HepG2 (cell line): ENCODE data around the gene PNO1. TPM values are rescaled to one million over a fixed set of nuclear protein-coding genes. Genes with fewer than 3 reads are reported as not detected.

Experiments
- GABPB1 ChIP-seq: IDR thresholded peaks from 2 replicates; pipeline ENCODE4 v1.6.1; 2016; ENCODE audit warnings: mild to moderate bottlenecking, missing genetic modification reagents, moderate library complexity, missing compliant biosample characterization
- KDM5A ChIP-seq: fragments of 200-600 bp; sonication (generic); IDR thresholded peaks from 2 replicates; pipeline ENCODE4 v1.7.0; 2018; ENCODE audit warnings: antibody characterized with exemption, mild to moderate bottlenecking, low read length, borderline replicate concordance
- SALL2 ChIP-seq: sonication (generic); formaldehyde crosslinking; IDR thresholded peaks from 2 replicates; pipeline ENCODE4 v1.8.1; 2023; ENCODE audit warnings: mild to moderate bottlenecking, missing genetic modification reagents, inconsistent platforms
- TBX2 ChIP-seq: sonication (generic); formaldehyde crosslinking; IDR thresholded peaks from 2 replicates; pipeline ENCODE4 v1.5.0; 2020; ENCODE audit warnings: missing genetic modification reagents, mild to moderate bottlenecking, borderline replicate concordance
- ZBTB8A ChIP-seq: sonication (generic); formaldehyde crosslinking; IDR thresholded peaks from 2 replicates; pipeline ENCODE4 v1.4.0; 2020; ENCODE audit warnings: mild to moderate bottlenecking, low read depth, missing genetic modification reagents, borderline replicate concordance
- ZNF383 ChIP-seq: sonication (generic); formaldehyde crosslinking; IDR thresholded peaks from 2 replicates; pipeline ENCODE4 v1.4.0; 2020; ENCODE audit warnings: missing genetic modification reagents, mild to moderate bottlenecking, borderline replicate concordance
- ZNF724P ChIP-seq: sonication (generic); formaldehyde crosslinking; IDR thresholded peaks from 2 replicates; pipeline ENCODE4 v1.8.0; 2022; ENCODE audit warnings: missing genetic modification reagents, borderline replicate concordance
- ZNF772 ChIP-seq: sonication (generic); formaldehyde crosslinking; IDR thresholded peaks from 2 replicates; pipeline ENCODE4 v1.5.0; 2020; ENCODE audit warnings: mild to moderate bottlenecking, missing genetic modification reagents
- ZNF83 ChIP-seq: sonication (generic); formaldehyde crosslinking; IDR thresholded peaks from 2 replicates; pipeline ENCODE4 v1.4.0; 2020; ENCODE audit warnings: missing genetic modification reagents, mild to moderate bottlenecking, borderline replicate concordance
- polyA plus RNA-seq, 8 experiments: library from polyadenylated mRNA; depleted of rRNA in 3 of 8; stranded (reverse) in 7 of 8; unstranded in 1 of 8; fragments of >200 nt; fragmentation: Illumina TruSeq in 4 of 8; extraction: Trizol in 4 of 8; gene quantifications; 2 replicates each; pipeline versions ENCODE4 v1.2.1 to v1.2.3, GENCODE V29; 2011 to 2016; ENCODE audit warnings: low read depth in 4 of 8, missing spikeins in 1 of 8, mixed read lengths in 1 of 8; ENCODE audit not compliant: insufficient read depth in 1 of 8
- total RNA-seq, 5 experiments: library from RNA; depleted of rRNA; stranded (reverse); fragments of >200 nt; fragmentation: Illumina TruSeq; extraction: Trizol; gene quantifications; 2 replicates each; pipeline ENCODE4 v1.2.3, GENCODE V29; 2016; ENCODE audit warnings: low read depth in 1 of 5
- TF ChIP-seq, protein P1 (sequence below): sonication (generic); formaldehyde crosslinking; IDR thresholded peaks from 2 replicates; pipeline ENCODE4 v1.5.0; 2020; ENCODE audit warnings: mild to moderate bottlenecking, missing genetic modification reagents, borderline replicate concordance
- TF ChIP-seq, protein P2 (sequence below): sonication (generic); formaldehyde crosslinking; IDR thresholded peaks from 2 replicates; pipeline ENCODE4 v1.9.0; 2021; ENCODE audit warnings: missing genetic modification reagents, borderline replicate concordance
- TF ChIP-seq, protein P3 (sequence below): sonication (generic); formaldehyde crosslinking; IDR thresholded peaks from 2 replicates; pipeline ENCODE4 v1.8.1; 2023; ENCODE audit warnings: mild to moderate bottlenecking, missing genetic modification reagents
- TF ChIP-seq, protein P4 (sequence below): sonication (generic); formaldehyde crosslinking; IDR thresholded peaks from 2 replicates; pipeline ENCODE4 v1.5.1; 2020; ENCODE audit warnings: missing genetic modification reagents, mild to moderate bottlenecking, borderline replicate concordance
- TF ChIP-seq, protein P5 (sequence below): sonication (generic); formaldehyde crosslinking; IDR thresholded peaks from 2 replicates; pipeline ENCODE4 v1.4.0; 2020; ENCODE audit warnings: missing genetic modification reagents

The PNO1 gene
- total and polyA plus RNA-seq, 2 of the 13 experiments (the other 11 are each of a cell fraction or from before 2014, with no cell fraction given), result 12.8 to 48.5 TPM

DNA sequence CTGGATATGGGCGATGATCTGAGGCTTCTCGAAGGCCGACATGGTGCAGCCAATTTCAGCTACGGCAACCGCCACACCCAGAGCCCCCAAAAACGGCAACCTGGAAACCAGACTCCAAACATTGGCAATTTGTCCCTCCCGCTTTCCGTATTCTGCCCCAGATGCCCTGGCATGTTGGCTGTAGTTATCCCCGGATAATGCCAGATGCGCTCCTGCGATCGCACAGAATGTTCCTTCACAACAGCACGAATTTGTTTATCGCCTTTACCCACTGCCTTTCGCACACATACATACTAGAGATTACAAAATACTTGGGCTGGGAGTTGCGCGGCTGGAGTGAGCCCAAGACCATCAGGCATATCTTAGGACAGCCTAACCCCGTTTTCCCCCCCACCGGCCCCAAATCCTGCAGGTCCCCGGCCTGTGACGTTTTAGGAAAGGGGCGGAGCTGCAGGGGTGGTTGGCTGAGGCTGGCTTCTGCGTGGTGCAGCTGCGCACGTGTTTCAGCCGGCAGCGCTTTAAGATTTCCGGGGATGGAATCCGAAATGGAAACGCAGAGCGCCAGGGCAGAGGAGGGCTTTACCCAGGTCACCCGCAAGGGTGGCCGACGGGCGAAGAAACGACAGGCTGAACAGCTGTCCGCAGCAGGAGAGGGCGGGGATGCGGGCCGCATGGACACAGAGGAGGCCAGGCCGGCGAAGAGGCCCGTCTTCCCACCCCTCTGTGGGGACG is at the start of gene PNO1 (continued):
- TF ChIP-seq, protein P1, sequence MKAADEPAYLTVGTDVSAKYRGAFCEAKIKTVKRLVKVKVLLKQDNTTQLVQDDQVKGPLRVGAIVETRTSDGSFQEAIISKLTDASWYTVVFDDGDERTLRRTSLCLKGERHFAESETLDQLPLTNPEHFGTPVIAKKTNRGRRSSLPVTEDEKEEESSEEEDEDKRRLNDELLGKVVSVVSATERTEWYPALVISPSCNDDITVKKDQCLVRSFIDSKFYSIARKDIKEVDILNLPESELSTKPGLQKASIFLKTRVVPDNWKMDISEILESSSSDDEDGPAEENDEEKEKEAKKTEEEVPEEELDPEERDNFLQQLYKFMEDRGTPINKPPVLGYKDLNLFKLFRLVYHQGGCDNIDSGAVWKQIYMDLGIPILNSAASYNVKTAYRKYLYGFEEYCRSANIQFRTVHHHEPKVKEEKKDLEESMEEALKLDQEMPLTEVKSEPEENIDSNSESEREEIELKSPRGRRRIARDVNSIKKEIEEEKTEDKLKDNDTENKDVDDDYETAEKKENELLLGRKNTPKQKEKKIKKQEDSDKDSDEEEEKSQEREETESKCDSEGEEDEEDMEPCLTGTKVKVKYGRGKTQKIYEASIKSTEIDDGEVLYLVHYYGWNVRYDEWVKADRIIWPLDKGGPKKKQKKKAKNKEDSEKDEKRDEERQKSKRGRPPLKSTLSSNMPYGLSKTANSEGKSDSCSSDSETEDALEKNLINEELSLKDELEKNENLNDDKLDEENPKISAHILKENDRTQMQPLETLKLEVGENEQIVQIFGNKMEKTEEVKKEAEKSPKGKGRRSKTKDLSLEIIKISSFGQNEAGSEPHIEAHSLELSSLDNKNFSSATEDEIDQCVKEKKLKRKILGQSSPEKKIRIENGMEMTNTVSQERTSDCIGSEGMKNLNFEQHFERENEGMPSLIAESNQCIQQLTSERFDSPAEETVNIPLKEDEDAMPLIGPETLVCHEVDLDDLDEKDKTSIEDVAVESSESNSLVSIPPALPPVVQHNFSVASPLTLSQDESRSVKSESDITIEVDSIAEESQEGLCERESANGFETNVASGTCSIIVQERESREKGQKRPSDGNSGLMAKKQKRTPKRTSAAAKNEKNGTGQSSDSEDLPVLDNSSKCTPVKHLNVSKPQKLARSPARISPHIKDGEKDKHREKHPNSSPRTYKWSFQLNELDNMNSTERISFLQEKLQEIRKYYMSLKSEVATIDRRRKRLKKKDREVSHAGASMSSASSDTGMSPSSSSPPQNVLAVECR (CRISPR knock-in tag), result peak; percentile 99
- TF ChIP-seq, protein P2, sequence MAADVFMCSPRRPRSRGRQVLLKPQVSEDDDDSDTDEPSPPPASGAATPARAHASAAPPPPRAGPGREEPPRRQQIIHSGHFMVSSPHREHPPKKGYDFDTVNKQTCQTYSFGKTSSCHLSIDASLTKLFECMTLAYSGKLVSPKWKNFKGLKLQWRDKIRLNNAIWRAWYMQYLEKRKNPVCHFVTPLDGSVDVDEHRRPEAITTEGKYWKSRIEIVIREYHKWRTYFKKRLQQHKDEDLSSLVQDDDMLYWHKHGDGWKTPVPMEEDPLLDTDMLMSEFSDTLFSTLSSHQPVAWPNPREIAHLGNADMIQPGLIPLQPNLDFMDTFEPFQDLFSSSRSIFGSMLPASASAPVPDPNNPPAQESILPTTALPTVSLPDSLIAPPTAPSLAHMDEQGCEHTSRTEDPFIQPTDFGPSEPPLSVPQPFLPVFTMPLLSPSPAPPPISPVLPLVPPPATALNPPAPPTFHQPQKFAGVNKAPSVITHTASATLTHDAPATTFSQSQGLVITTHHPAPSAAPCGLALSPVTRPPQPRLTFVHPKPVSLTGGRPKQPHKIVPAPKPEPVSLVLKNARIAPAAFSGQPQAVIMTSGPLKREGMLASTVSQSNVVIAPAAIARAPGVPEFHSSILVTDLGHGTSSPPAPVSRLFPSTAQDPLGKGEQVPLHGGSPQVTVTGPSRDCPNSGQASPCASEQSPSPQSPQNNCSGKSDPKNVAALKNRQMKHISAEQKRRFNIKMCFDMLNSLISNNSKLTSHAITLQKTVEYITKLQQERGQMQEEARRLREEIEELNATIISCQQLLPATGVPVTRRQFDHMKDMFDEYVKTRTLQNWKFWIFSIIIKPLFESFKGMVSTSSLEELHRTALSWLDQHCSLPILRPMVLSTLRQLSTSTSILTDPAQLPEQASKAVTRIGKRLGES (CRISPR knock-in tag), result 0 out of 2 replicates have a peak, but pooled peaks have one; percentile 55
- TF ChIP-seq KDM5A (peak; percentile 97), ZNF724P (CRISPR knock-in tag) (no peak), TBX2 (CRISPR knock-in tag) (peak; percentile 81), GABPB1 (peak; percentile 86), ZNF772 (CRISPR knock-in tag) (peak; percentile 56; the same call in 1 of the 2 replicates), SALL2 (CRISPR knock-in tag) (peak; percentile 65), ZBTB8A (CRISPR knock-in tag) (0 out of 2 replicates have a peak, but pooled peaks have one; percentile 35), ZNF383 (CRISPR knock-in tag) (0 out of 2 replicates have a peak, but pooled peaks have one; percentile 73), ZNF83 (CRISPR knock-in tag) (no peak; the same call in 1 of the 2 replicates)
- TF ChIP-seq, protein P3, sequence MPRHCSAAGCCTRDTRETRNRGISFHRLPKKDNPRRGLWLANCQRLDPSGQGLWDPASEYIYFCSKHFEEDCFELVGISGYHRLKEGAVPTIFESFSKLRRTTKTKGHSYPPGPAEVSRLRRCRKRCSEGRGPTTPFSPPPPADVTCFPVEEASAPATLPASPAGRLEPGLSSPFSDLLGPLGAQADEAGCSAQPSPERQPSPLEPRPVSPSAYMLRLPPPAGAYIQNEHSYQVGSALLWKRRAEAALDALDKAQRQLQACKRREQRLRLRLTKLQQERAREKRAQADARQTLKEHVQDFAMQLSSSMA, result 0 out of 2 replicates have a peak, but pooled peaks have one; percentile 70
- TF ChIP-seq, protein P4, sequence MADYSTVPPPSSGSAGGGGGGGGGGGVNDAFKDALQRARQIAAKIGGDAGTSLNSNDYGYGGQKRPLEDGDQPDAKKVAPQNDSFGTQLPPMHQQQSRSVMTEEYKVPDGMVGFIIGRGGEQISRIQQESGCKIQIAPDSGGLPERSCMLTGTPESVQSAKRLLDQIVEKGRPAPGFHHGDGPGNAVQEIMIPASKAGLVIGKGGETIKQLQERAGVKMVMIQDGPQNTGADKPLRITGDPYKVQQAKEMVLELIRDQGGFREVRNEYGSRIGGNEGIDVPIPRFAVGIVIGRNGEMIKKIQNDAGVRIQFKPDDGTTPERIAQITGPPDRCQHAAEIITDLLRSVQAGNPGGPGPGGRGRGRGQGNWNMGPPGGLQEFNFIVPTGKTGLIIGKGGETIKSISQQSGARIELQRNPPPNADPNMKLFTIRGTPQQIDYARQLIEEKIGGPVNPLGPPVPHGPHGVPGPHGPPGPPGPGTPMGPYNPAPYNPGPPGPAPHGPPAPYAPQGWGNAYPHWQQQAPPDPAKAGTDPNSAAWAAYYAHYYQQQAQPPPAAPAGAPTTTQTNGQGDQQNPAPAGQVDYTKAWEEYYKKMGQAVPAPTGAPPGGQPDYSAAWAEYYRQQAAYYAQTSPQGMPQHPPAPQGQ (CRISPR knock-in tag), result no peak
- TF ChIP-seq, protein P5, sequence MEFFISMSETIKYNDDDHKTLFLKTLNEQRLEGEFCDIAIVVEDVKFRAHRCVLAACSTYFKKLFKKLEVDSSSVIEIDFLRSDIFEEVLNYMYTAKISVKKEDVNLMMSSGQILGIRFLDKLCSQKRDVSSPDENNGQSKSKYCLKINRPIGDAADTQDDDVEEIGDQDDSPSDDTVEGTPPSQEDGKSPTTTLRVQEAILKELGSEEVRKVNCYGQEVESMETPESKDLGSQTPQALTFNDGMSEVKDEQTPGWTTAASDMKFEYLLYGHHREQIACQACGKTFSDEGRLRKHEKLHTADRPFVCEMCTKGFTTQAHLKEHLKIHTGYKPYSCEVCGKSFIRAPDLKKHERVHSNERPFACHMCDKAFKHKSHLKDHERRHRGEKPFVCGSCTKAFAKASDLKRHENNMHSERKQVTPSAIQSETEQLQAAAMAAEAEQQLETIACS (CRISPR knock-in tag), result peak; percentile 13; the same call in 1 of the 2 replicates
